Upper lobe of left lung (tissue), 6 donors: ENCODE data around the gene RGSL1. TPM values are rescaled to one million over a fixed set of nuclear protein-coding genes. Genes with fewer than 3 reads are reported as not detected.

Experiments
- ATAC-seq, 2 donors: fragments of 200-7000 bp; cut with Tn5 transposase; one replicate each; pipeline ENCODE4 v1.9.1; 2022; ENCODE audit warnings: mild to moderate bottlenecking in 2 of 2, moderate library complexity in 2 of 2; ENCODE audit not compliant: low FRiP score in 2 of 2
- DNase-seq, 2 donors: peaks; one replicate each; pipeline ENCODE4 v3.0.0-alpha.2; 2019 to 2020
- H3K27ac ChIP-seq, 4 donors: fragments of 200-600 bp; sonication (generic); one replicate each; pipeline ENCODE4 v1.5.1; 2016 to 2019
- H3K27me3 ChIP-seq, 4 donors: fragments of 200-600 bp; sonication (generic); one replicate each; pipeline ENCODE4 v1.5.1; 2017 to 2019
- H3K36me3 ChIP-seq, 4 donors: fragments of 200-600 bp; sonication (generic); one replicate each; pipeline ENCODE4 v1.5.1; 2016 to 2019
- H3K4me1 ChIP-seq, 4 donors: fragments of 200-600 bp; sonication (generic); one replicate each; pipeline ENCODE4 v1.5.1; 2018 to 2019
- H3K4me3 ChIP-seq, 4 donors: fragments of 200-600 bp; sonication (generic); one replicate each; pipeline ENCODE4 v1.5.1; 2017 to 2019; ENCODE audit warnings: mild to moderate bottlenecking in 2 of 4, moderate library complexity in 1 of 4
- H3K9me3 ChIP-seq, 4 donors: fragments of 200-600 bp; sonication (generic); one replicate each; pipeline ENCODE4 v1.5.1; 2018 to 2019
- EP300 ChIP-seq, 4 donors: sonication (generic); formaldehyde crosslinking; IDR thresholded peaks; one replicate each; pipeline ENCODE4 v1.5.1; 2017; ENCODE audit warnings: antibody characterized with exemption in 4 of 4, control low read depth in 2 of 4
- POLR2A ChIP-seq, 4 donors: fragments of 450-650 bp; IDR thresholded peaks; one replicate each; pipeline ENCODE4 v1.5.1; 2016 to 2017; ENCODE audit warnings: antibody characterized with exemption in 4 of 4, mild to moderate bottlenecking in 2 of 4
- POLR2AphosphoS5 ChIP-seq, 2 donors: sonication (generic); formaldehyde crosslinking; IDR thresholded peaks; one replicate each; pipeline ENCODE4 v1.5.1; 2017; ENCODE audit warnings: antibody characterized with exemption in 2 of 2
- WGBS, 2 donors: methylation state at CpG; one replicate each; pipeline ENCODE4 v1.1.5; 2017 to 2018; 5-methylcytosine and 5-hydroxymethylcytosine counted together
- total RNA-seq, 6 donors: library from RNA; depleted of rRNA in 4 of 6; stranded (reverse); fragments of >200 nt in 4 of 6; gene quantifications; one replicate each; pipeline versions ENCODE4 v1.1.0 to v1.2.1, GENCODE V29; 2016 to 2021
- TF ChIP-seq, protein P1 (sequence below), 6 experiments: fragments of 450-650 bp in 4 of 6; fragments of 200-600 bp in 2 of 6; sonication (generic) in 2 of 6; IDR thresholded peaks; one replicate each; pipeline ENCODE4 v1.5.1; 2016 to 2019; ENCODE audit warnings: antibody characterized with exemption in 6 of 6
- donor health status: DM: no; HTN: no; CAD: no; lungs with moderate emphysema.
- donor health status: DM: no; HTN: yes; CAD: no; lungs with severe emphysema.

The RGSL1 gene
- total RNA-seq, 6 donors from 2014 or later, result not detected

GRCh38 chr1:182587093-182587492 lies 137.1 kb downstream of the RGSL1 start:
- H3K4me1 ChIP-seq, result peaks cover 18 to 30% (median 24%) of the 10 kb centered on the region in 4 donors
- H3K4me3 ChIP-seq, result no peak overlapping the region
- no peaks in the 10 kb centered on the region for H3K27me3 ChIP-seq
- WGBS, 2 donors, result 0% methylated on average over 1 of the region's 1 CpG
- H3K9me3 ChIP-seq, result no peaks in the 10 kb centered on the region
- ATAC-seq (no peak), DNase-seq (no peak)
- TF ChIP-seq EP300 (IDR thresholded peaks at IDR 0.05) (no peak), POLR2A (IDR thresholded peaks at IDR 0.05) (no peak), POLR2AphosphoS5 (IDR thresholded peaks at IDR 0.05) (no peak)
- TF ChIP-seq, protein P1, sequence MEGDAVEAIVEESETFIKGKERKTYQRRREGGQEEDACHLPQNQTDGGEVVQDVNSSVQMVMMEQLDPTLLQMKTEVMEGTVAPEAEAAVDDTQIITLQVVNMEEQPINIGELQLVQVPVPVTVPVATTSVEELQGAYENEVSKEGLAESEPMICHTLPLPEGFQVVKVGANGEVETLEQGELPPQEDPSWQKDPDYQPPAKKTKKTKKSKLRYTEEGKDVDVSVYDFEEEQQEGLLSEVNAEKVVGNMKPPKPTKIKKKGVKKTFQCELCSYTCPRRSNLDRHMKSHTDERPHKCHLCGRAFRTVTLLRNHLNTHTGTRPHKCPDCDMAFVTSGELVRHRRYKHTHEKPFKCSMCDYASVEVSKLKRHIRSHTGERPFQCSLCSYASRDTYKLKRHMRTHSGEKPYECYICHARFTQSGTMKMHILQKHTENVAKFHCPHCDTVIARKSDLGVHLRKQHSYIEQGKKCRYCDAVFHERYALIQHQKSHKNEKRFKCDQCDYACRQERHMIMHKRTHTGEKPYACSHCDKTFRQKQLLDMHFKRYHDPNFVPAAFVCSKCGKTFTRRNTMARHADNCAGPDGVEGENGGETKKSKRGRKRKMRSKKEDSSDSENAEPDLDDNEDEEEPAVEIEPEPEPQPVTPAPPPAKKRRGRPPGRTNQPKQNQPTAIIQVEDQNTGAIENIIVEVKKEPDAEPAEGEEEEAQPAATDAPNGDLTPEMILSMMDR (IDR thresholded peaks at IDR 0.05), result no peak
- H3K36me3 ChIP-seq, result peaks cover 0 to 19% (median 6%) of the 10 kb centered on the region in 4 donors
- no peak overlapping the region for H3K27ac ChIP-seq

- peaks cover 0 to 11% (median 3%) of the 10 kb centered on the region in 4 donors for H3K36me3 ChIP-seq
- peak overlapping the region; percentile 93 to 97 (median 96) for H3K27ac ChIP-seq
- TF ChIP-seq POLR2A (IDR thresholded peaks at IDR 0.05), result no peak
- no peak for TF ChIP-seq EP300 (IDR thresholded peaks at IDR 0.05)
- no peak for TF ChIP-seq POLR2AphosphoS5 (IDR thresholded peaks at IDR 0.05)
- TF ChIP-seq, protein P1 (IDR thresholded peaks at IDR 0.05), result no peak
- H3K9me3 ChIP-seq, result no peaks in the 10 kb centered on the region
- no peaks in the 10 kb centered on the region for H3K27me3 ChIP-seq
- no peak for DNase-seq
- WGBS, 2 donors, result 45 to 53% methylated on average over 4 of the region's 4 CpGs
- ATAC-seq, result no peak
- peak overlapping the region; percentile 47 to 70 (median 64) for H3K4me3 ChIP-seq
- peaks cover 18 to 30% (median 24%) of the 10 kb centered on the region in 4 donors for H3K4me1 ChIP-seq
These were observed 137.9 kb downstream of the RGSL1 start for GRCh38 chr1:182587666-182588499.

- Histone ChIP-seq H3K27ac (peak within 1 kb of the TSS; percentile 93 to 97 (median 96)), H3K4me3 (peak within 1 kb of the TSS; percentile 47 to 70 (median 64)), H3K36me3 (peaks cover 0 to 3% (median 0%) of the 10 kb centered on the region in 4 donors), H3K9me3 (no peaks in the 10 kb centered on the region), H3K4me1 (peaks cover 16 to 30% (median 24%) of the 10 kb centered on the region in 4 donors), H3K27me3 (no peaks in the 10 kb centered on the region)
- TF ChIP-seq POLR2AphosphoS5 (IDR thresholded peaks at IDR 0.05), result peak; percentile 51 to 60
- peak in 3 of 4 donors; percentile 27 to 70 (median 44) for TF ChIP-seq POLR2A (IDR thresholded peaks at IDR 0.05)
- TF ChIP-seq, protein P1 (IDR thresholded peaks at IDR 0.05), result no peak
- TF ChIP-seq EP300 (IDR thresholded peaks at IDR 0.05), result no peak
- WGBS, 2 donors, result 1 to 3% methylated on average over 20 of the region's 20 CpGs
- ATAC-seq, result peak; percentile 92 to 94
- DNase-seq, result peak in 1 of 2 donors; percentile 85
These were observed 138.8 kb downstream of the RGSL1 start, which contains the start of gene RNASEL for GRCh38 chr1:182588500-182589396. TSS of gene RNASEL (minus strand) at chr1:182589256. CDS start at chr1:182586806, 2,450 bp downstream.

DNA sequence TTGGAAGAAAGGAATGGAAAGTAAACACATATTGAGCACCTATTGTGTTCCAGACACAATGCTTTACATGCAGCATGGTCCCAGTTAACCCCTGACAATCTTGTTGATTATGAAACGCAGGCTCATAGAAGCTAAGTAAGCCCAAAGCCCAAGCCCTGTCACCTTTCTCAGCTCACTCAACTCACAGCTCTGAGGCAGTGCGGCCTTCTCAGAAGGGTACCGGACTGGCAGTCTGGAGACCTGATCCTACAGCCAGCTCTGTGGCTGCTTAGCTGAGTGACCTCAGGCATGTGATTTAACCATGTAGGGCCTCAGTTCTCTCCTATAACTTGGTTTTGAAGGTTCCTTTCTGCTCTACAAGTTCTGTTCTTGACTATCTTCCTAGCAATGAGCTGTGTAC lies 139.6 kb downstream of the RGSL1 start:
- H3K4me1 ChIP-seq, result peaks cover 11 to 26% (median 18%) of the 10 kb centered on the region in 4 donors
- H3K9me3 ChIP-seq, result no peaks in the 10 kb centered on the region
- TF ChIP-seq POLR2A (IDR thresholded peaks at IDR 0.05), result no peak
- TF ChIP-seq, protein P1 (IDR thresholded peaks at IDR 0.05), result no peak
- no peak for TF ChIP-seq POLR2AphosphoS5 (IDR thresholded peaks at IDR 0.05)
- no peak for TF ChIP-seq EP300 (IDR thresholded peaks at IDR 0.05)
- no peaks in the 10 kb centered on the region for H3K27me3 ChIP-seq
- DNase-seq (no peak), ATAC-seq (no peak)
- no peaks in the 10 kb centered on the region for H3K36me3 ChIP-seq
- H3K27ac ChIP-seq, result peak overlapping the region; percentile 93 to 97 (median 96)
- H3K4me3 ChIP-seq, result peak overlapping the region in 3 of 4 donors; percentile 63 to 70 (median 64)
- WGBS, 2 donors, result 50 to 75% methylated on average over 2 to 3 of the region's 3 CpGs
